SK-N-SH (cell line): Measurements from ENCODE around the gene ARL1. TPM values are rescaled to one million over a fixed set of nuclear protein-coding genes. Genes with fewer than 3 reads are reported as not detected.

Experiments
- CTCF ChIA-PET: fragments of 300-600, 350-600 bp; formaldehyde crosslinking; extraction: SDS; loops from one replicate; lab custom pipeline; 2021; lab: Yijun Ruan, JAX
- POLR2A ChIA-PET: fragments of 350-600 bp; sonication (Branson Sonifier 250); formaldehyde crosslinking; extraction: SDS; loops from one replicate; lab custom pipeline; 2020; ENCODE audit warnings: antibody characterized with exemption, inconsistent platforms; lab: Yijun Ruan, JAX
- DNase-seq: peaks from one replicate; pipeline ENCODE4 v3.0.0; 2012
- H2AFZ ChIP-seq: fragments of 200-600 bp; sonication (generic); 2 replicates; pipeline ENCODE4 v1.8.1; 2016; ENCODE audit warnings: antibody characterized with exemption, mild to moderate bottlenecking, low read depth
- H3F3A ChIP-seq: fragments of 200-600 bp; sonication (generic); replicated peaks from 2 replicates; pipeline ENCODE3; 2016; ENCODE audit warnings: antibody characterized with exemption, mild to moderate bottlenecking; ENCODE audit not compliant: insufficient read depth
- H3K27ac ChIP-seq, 2 experiments: fragments of 200-500 bp in 1 of 2; fragments of 200-600 bp in 1 of 2; sonication (Bioruptor generic) in 1 of 2; sonication (generic), shearing (Covaris generic) in 1 of 2; 2 replicates each; pipeline versions ENCODE4 v1.5.1 to v1.6.1; 2014 to 2016; ENCODE audit warnings: low read depth in 2 of 2, inconsistent platforms in 1 of 2, low read length in 1 of 2, mild to moderate bottlenecking in 1 of 2, mixed read lengths in 1 of 2
- H3K27me3 ChIP-seq: fragments of 200-600 bp; sonication (generic), shearing (Covaris generic); 2 replicates; pipeline ENCODE4 v1.6.1; 2016; ENCODE audit warnings: mixed run types; ENCODE audit not compliant: insufficient read depth
- H3K36me3 ChIP-seq, 2 experiments: fragments of 200-500 bp in 1 of 2; fragments of 200-600 bp in 1 of 2; sonication (Bioruptor generic) in 1 of 2; sonication (generic) in 1 of 2; replicated peaks in 1 of 2; 2 replicates each; pipeline versions ENCODE3 to v1.5.1; 2014 to 2016; ENCODE audit warnings: low read length in 1 of 2, mild to moderate bottlenecking in 1 of 2; ENCODE audit not compliant: insufficient read depth in 2 of 2, control insufficient read depth in 1 of 2
- H3K4me1 ChIP-seq, 2 experiments: fragments of 200-500 bp in 1 of 2; fragments of 200-600 bp in 1 of 2; sonication (Bioruptor generic) in 1 of 2; sonication (generic), shearing (Covaris generic) in 1 of 2; 2 replicates each; pipeline versions ENCODE4 v1.5.1 to v1.6.1; 2014 to 2016; ENCODE audit warnings: low read depth in 1 of 2, low read length in 1 of 2, mixed run types in 1 of 2; ENCODE audit not compliant: insufficient read depth in 2 of 2, control insufficient read depth in 1 of 2
- H3K4me2 ChIP-seq: fragments of 200-600 bp; sonication (generic), shearing (Covaris generic); 2 replicates; pipeline ENCODE4 v1.6.1; 2017; ENCODE audit warnings: mixed run types
- H3K4me3 ChIP-seq, 2 experiments: fragments of 200-500 bp in 1 of 2; fragments of 200-600 bp in 1 of 2; sonication (Bioruptor generic) in 1 of 2; sonication (generic), shearing (Covaris generic) in 1 of 2; 2 replicates each; pipeline versions ENCODE4 v1.5.1 to v1.8.1; 2014 to 2016; ENCODE audit warnings: low read depth in 2 of 2, inconsistent platforms in 1 of 2, low read length in 1 of 2, mild to moderate bottlenecking in 1 of 2, mixed read lengths in 1 of 2, moderate library complexity in 1 of 2
- H3K79me2 ChIP-seq: fragments of 200-600 bp; sonication (generic); 2 replicates; pipeline ENCODE4 v1.8.1; 2017; ENCODE audit warnings: mild to moderate bottlenecking; ENCODE audit not compliant: insufficient read depth
- H3K9ac ChIP-seq: fragments of 200-600 bp; sonication (generic); 2 replicates; pipeline ENCODE4 v1.6.1; 2017; ENCODE audit warnings: mixed run types
- H3K9me2 ChIP-seq: fragments of 200-600 bp; sonication (generic); 2 replicates; pipeline ENCODE4 v1.6.1; 2017; ENCODE audit warnings: mixed run types
- H3K9me3 ChIP-seq: fragments of 200-600 bp; sonication (generic); 2 replicates; pipeline ENCODE4 v1.6.1; 2017; ENCODE audit warnings: mixed run types, mild to moderate bottlenecking, moderate library complexity
- H4K20me1 ChIP-seq: fragments of 200-600 bp; sonication (generic); 2 replicates; pipeline ENCODE4 v1.6.1; 2017; ENCODE audit warnings: mild to moderate bottlenecking, mixed run types; ENCODE audit not compliant: insufficient read depth
- CHD2 ChIP-seq: fragments of 150-350 bp; IDR thresholded peaks from 2 replicates; pipeline ENCODE4 v1.6.1; 2018; ENCODE audit warnings: low read length; ENCODE audit not compliant: partially characterized antibody
- ELF1 ChIP-seq: IDR thresholded peaks from 2 replicates; pipeline ENCODE4 v1.4.0; 2012
- FOSL2 ChIP-seq: IDR thresholded peaks from 2 replicates; pipeline ENCODE4 v1.4.0; 2012; ENCODE audit warnings: low read depth, mild to moderate bottlenecking, moderate library complexity, borderline replicate concordance
- FOXJ3 ChIP-seq: sonication (generic); formaldehyde crosslinking; IDR thresholded peaks from 2 replicates; pipeline ENCODE4 v1.5.1; 2020; ENCODE audit warnings: mild to moderate bottlenecking, missing genetic modification reagents
- GABPA ChIP-seq: IDR thresholded peaks from 2 replicates; pipeline ENCODE4 v1.4.0; 2012; ENCODE audit warnings: low read depth, mild to moderate bottlenecking
- GATA2 ChIP-seq: sonication (generic); formaldehyde crosslinking; IDR thresholded peaks from 2 replicates; pipeline ENCODE4 v1.5.0; 2020; ENCODE audit warnings: mild to moderate bottlenecking, missing genetic modification reagents
- MEF2A ChIP-seq: IDR thresholded peaks from 2 replicates; pipeline ENCODE4 v1.4.0; 2012; ENCODE audit warnings: low read depth, borderline replicate concordance
- MXI1 ChIP-seq: IDR thresholded peaks from 2 replicates; pipeline ENCODE4 v1.6.1; 2012; ENCODE audit warnings: mild to moderate bottlenecking, low read depth, low read length, improper control_type of control experiment
- NFIC ChIP-seq: IDR thresholded peaks from 2 replicates; pipeline ENCODE4 v1.4.0; 2012; ENCODE audit warnings: borderline replicate concordance
- POLR2AphosphoS5 ChIP-seq: IDR thresholded peaks from 2 replicates; pipeline ENCODE4 v1.6.1; 2012; ENCODE audit warnings: low read depth, low read length
- RAD21 ChIP-seq: IDR thresholded peaks from 2 replicates; pipeline ENCODE4 v1.6.1; 2012; ENCODE audit warnings: mild to moderate bottlenecking, low read length
- RCOR1 ChIP-seq: fragments of 150-350 bp; IDR thresholded peaks from 2 replicates; pipeline ENCODE4 v1.6.1; 2017; ENCODE audit warnings: antibody characterized with exemption, low read length
- RFX5 ChIP-seq: IDR thresholded peaks from 2 replicates; pipeline ENCODE4 v1.6.1; 2012; ENCODE audit warnings: mild to moderate bottlenecking, improper control_type of control experiment, low read length
- RXRA ChIP-seq: IDR thresholded peaks from 2 replicates; pipeline ENCODE4 v1.4.0; 2012; ENCODE audit warnings: low read depth, mild to moderate bottlenecking, borderline replicate concordance
- SIN3A ChIP-seq: IDR thresholded peaks from 2 replicates; pipeline ENCODE4 v1.6.1; 2012; ENCODE audit warnings: low read depth, mild to moderate bottlenecking, low read length, moderate library complexity, borderline replicate concordance
- SMC3 ChIP-seq: IDR thresholded peaks from 2 replicates; pipeline ENCODE4 v1.6.1; 2012; ENCODE audit warnings: low read depth, low read length, improper control_type of control experiment
- USF2 ChIP-seq: fragments of 150-350 bp; IDR thresholded peaks from 2 replicates; pipeline ENCODE4 v1.6.1; 2017; ENCODE audit warnings: antibody characterized with exemption, low read length, low read depth, borderline replicate concordance
- WGBS: methylation state at CpG from one replicate; pipeline ENCODE4 v1.1.6; 2017; ENCODE audit warnings: low lambda C conversion rate; 5-methylcytosine and 5-hydroxymethylcytosine counted together
- polyA plus RNA-seq, 3 experiments: library from polyadenylated mRNA; depleted of rRNA; stranded (reverse); fragments of >200 nt; gene quantifications; 2 replicates each; pipeline ENCODE4 v1.2.3, GENCODE V29; 2012
- TF ChIP-seq, protein P1 (sequence below): IDR thresholded peaks from 2 replicates; pipeline ENCODE4 v1.6.1; 2012; ENCODE audit warnings: mild to moderate bottlenecking, low read depth, low read length, moderate library complexity
- TF ChIP-seq, protein P2 (sequence below): fragments of 200-600 bp; sonication (generic); IDR thresholded peaks from 2 replicates; pipeline ENCODE4 v1.6.1; 2017; ENCODE audit warnings: antibody characterized with exemption, mild to moderate bottlenecking, moderate library complexity

Gene ARL1
- polyA plus RNA-seq, 1 of the 3 experiments (the other 2 are of a cell fraction), result 50.2 TPM

DNA sequence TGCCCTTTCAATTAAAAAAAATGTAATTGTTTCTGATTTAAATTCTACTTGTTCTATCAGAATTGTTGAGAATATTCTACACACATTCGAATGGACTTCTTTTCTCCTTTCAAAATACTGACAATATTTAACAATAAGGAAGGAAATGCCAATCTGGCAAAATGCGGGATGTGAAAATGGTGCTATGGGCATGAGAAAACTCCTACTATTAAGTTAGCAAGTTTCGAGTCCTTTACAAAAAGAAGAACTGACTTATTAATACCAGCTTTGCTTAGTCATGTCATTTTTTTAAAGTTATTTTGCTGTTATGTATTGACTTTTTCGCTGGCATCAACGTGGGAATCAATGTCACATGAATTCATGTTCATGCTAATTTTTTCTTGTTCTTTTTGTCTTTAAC is 31.7 kb upstream of the ARL1 start:
- TF ChIP-seq FOXJ3 (CRISPR knock-in tag) (no peak), MXI1 (no peak), GABPA (no peak), RFX5 (no peak), CHD2 (no peak), GATA2 (CRISPR knock-in tag) (no peak), FOSL2 (no peak), SMC3 (no peak), POLR2AphosphoS5 (no peak), MEF2A (no peak), RAD21 (no peak), RXRA (no peak), ELF1 (no peak), RCOR1 (no peak), SIN3A (no peak)
- TF ChIP-seq, protein P1, sequence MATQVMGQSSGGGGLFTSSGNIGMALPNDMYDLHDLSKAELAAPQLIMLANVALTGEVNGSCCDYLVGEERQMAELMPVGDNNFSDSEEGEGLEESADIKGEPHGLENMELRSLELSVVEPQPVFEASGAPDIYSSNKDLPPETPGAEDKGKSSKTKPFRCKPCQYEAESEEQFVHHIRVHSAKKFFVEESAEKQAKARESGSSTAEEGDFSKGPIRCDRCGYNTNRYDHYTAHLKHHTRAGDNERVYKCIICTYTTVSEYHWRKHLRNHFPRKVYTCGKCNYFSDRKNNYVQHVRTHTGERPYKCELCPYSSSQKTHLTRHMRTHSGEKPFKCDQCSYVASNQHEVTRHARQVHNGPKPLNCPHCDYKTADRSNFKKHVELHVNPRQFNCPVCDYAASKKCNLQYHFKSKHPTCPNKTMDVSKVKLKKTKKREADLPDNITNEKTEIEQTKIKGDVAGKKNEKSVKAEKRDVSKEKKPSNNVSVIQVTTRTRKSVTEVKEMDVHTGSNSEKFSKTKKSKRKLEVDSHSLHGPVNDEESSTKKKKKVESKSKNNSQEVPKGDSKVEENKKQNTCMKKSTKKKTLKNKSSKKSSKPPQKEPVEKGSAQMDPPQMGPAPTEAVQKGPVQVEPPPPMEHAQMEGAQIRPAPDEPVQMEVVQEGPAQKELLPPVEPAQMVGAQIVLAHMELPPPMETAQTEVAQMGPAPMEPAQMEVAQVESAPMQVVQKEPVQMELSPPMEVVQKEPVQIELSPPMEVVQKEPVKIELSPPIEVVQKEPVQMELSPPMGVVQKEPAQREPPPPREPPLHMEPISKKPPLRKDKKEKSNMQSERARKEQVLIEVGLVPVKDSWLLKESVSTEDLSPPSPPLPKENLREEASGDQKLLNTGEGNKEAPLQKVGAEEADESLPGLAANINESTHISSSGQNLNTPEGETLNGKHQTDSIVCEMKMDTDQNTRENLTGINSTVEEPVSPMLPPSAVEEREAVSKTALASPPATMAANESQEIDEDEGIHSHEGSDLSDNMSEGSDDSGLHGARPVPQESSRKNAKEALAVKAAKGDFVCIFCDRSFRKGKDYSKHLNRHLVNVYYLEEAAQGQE, result no peak
- POLR2A ChIA-PET, result no interaction called here
- H3K9me2 ChIP-seq, result no peaks in the 10 kb centered on the region

GRCh38 chr12:101436136-101436535 is 28.6 kb upstream of the ARL1 start:
- no peaks in the 10 kb centered on the region for H3K9me3 ChIP-seq
- H2AFZ ChIP-seq, result no peak overlapping the region
- ChIA-PET POLR2A (no interaction called here), CTCF (no interaction called here)
- no peaks in the 10 kb centered on the region for H3K9me2 ChIP-seq
- no peak overlapping the region for H3K27ac ChIP-seq
- no peak overlapping the region for H3K4me3 ChIP-seq
- TF ChIP-seq SIN3A (no peak), RFX5 (no peak), MEF2A (no peak), USF2 (no peak), ELF1 (no peak), NFIC (no peak), FOXJ3 (CRISPR knock-in tag) (no peak), SMC3 (no peak)
- TF ChIP-seq, protein P2, sequence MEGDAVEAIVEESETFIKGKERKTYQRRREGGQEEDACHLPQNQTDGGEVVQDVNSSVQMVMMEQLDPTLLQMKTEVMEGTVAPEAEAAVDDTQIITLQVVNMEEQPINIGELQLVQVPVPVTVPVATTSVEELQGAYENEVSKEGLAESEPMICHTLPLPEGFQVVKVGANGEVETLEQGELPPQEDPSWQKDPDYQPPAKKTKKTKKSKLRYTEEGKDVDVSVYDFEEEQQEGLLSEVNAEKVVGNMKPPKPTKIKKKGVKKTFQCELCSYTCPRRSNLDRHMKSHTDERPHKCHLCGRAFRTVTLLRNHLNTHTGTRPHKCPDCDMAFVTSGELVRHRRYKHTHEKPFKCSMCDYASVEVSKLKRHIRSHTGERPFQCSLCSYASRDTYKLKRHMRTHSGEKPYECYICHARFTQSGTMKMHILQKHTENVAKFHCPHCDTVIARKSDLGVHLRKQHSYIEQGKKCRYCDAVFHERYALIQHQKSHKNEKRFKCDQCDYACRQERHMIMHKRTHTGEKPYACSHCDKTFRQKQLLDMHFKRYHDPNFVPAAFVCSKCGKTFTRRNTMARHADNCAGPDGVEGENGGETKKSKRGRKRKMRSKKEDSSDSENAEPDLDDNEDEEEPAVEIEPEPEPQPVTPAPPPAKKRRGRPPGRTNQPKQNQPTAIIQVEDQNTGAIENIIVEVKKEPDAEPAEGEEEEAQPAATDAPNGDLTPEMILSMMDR, result no peak
- no peak overlapping the region for H3K9ac ChIP-seq
- DNase-seq, result no peak
- no peaks in the 10 kb centered on the region for H4K20me1 ChIP-seq
- H3F3A ChIP-seq, result no peaks in the 10 kb centered on the region
- H3K4me1 ChIP-seq, result no peaks in the 10 kb centered on the region
- H3K27me3 ChIP-seq, result peaks cover 4% of the 10 kb centered on the region; the same call in 1 of the 2 replicates
- no peaks in the 10 kb centered on the region for H3K79me2 ChIP-seq
- H3K36me3 ChIP-seq, result no peaks in the 10 kb centered on the region
- no peak overlapping the region for H3K4me2 ChIP-seq

More for the DNA sequence above, 31.7 kb upstream of the ARL1 start:
- H3K9me3 ChIP-seq, result no peaks in the 10 kb centered on the region
- no peak overlapping the region for H3K27ac ChIP-seq
- H3K4me1 ChIP-seq, result no peaks in the 10 kb centered on the region
- H4K20me1 ChIP-seq, result no peaks in the 10 kb centered on the region
- H3F3A ChIP-seq, result no peaks in the 10 kb centered on the region
- 0 out of 2 replicates have a peak overlapping the region, but pooled peaks have one; percentile 51 for H2AFZ ChIP-seq
- peaks cover 12% of the 10 kb centered on the region; the same call in 1 of the 2 replicates for H3K27me3 ChIP-seq
- no peaks in the 10 kb centered on the region for H3K36me3 ChIP-seq
- no peak overlapping the region for H3K4me3 ChIP-seq
- DNase-seq, result no peak
- no peak overlapping the region for H3K4me2 ChIP-seq
- CTCF ChIA-PET, result interaction anchor here (0.6 to 1.8 kb wide), 2 partner anchors 9 to 44 kb away, joined by 3 read pairs; no protein-coding TSS in a partner anchor
- H3K9ac ChIP-seq, result no peak overlapping the region
- WGBS, result 23% methylated on average over 5 of the region's 5 CpGs
- no peaks in the 10 kb centered on the region for H3K79me2 ChIP-seq
